GM04504 (cell line): ENCODE measurements around the gene SLC25A43.
"Not testable (repeated sequence)": the region's sequence is repeated elsewhere in the genome, so short reads cannot be mapped to it uniquely, and the experiment has no call there.

Experiments used
- DNase-seq: peaks from one replicate; pipeline ENCODE4 v3.0.0-alpha.2; 2012; ENCODE audit warnings: low read depth

SLC25A43 gene

GRCh38 chrX:119398974-119399771, at the start of gene SLC25A43:
TSS of gene SLC25A43 (plus strand) at chrX:119399336. CDS start at chrX:119399404, 68 bp downstream.
- no peak for DNase-seq

- no peak for DNase-seq
These were observed 39.3 kb upstream of the SLC25A43 start for GRCh38 chrX:119359618-119360382.

GRCh38 chrX:119361451-119361850, 37.7 kb upstream of the SLC25A43 start:
- not testable (repeated sequence) for DNase-seq

- not testable (repeated sequence) for DNase-seq
These were observed 37.1 kb upstream of the SLC25A43 start for GRCh38 chrX:119362074-119362473.

GRCh38 chrX:119363391-119363790, 35.7 kb upstream of the SLC25A43 start:
- no peak for DNase-seq

GRCh38 chrX:119371861-119372260, 27.3 kb upstream of the SLC25A43 start:
- not testable (repeated sequence) for DNase-seq

GRCh38 chrX:119374736-119375135, 24.4 kb upstream of the SLC25A43 start:
- DNase-seq = peak; percentile 27

- no peak for DNase-seq
These were observed 23.6 kb upstream of the SLC25A43 start for GRCh38 chrX:119375561-119375960.

- DNase-seq = no peak
These were observed 22.8 kb upstream of the SLC25A43 start for GRCh38 chrX:119376312-119376711.

- no peak for DNase-seq
These were observed 17.7 kb upstream of the SLC25A43 start for GRCh38 chrX:119381349-119381944.

GRCh38 chrX:119382606-119383005, 16.5 kb upstream of the SLC25A43 start:
- no peak for DNase-seq

GRCh38 chrX:119386685-119387084, 12.5 kb upstream of the SLC25A43 start:
- DNase-seq = not testable (repeated sequence)

GRCh38 chrX:119387426-119387825, 11.7 kb upstream of the SLC25A43 start:
- not testable (repeated sequence) for DNase-seq

GRCh38 chrX:119389214-119389613, 9.9 kb upstream of the SLC25A43 start:
- DNase-seq = no peak

GRCh38 chrX:119389871-119390501, 9.2 kb upstream of the SLC25A43 start:
- no peak for DNase-seq

- no peak for DNase-seq
These were observed 7.9 kb upstream of the SLC25A43 start for GRCh38 chrX:119391279-119391678.

GRCh38 chrX:119393144-119393543, 6.0 kb upstream of the SLC25A43 start:
- no peak for DNase-seq

- DNase-seq = no peak
These were observed 556 bp upstream of the SLC25A43 start for GRCh38 chrX:119398587-119398973.

- DNase-seq = no peak
These were observed 601 bp downstream of the SLC25A43 start for GRCh38 chrX:119399772-119400101.

GRCh38 chrX:119401569-119401968, 2.4 kb downstream of the SLC25A43 start:
- DNase-seq = no peak

- DNase-seq = no peak
These were observed 3.5 kb downstream of the SLC25A43 start for GRCh38 chrX:119402588-119402987.

- DNase-seq = no peak
These were observed 7.6 kb downstream of the SLC25A43 start for GRCh38 chrX:119406776-119407175.
